Measurements from ENCODE around the gene PAX9. TPM values are rescaled to one million over a fixed set of nuclear protein-coding genes. Genes with fewer than 3 reads are reported as not detected.

The PAX9 gene
- total and polyA plus RNA-seq, 2 experiments from 2014 or later: 0.24 to 0.53 TPM

DNA sequence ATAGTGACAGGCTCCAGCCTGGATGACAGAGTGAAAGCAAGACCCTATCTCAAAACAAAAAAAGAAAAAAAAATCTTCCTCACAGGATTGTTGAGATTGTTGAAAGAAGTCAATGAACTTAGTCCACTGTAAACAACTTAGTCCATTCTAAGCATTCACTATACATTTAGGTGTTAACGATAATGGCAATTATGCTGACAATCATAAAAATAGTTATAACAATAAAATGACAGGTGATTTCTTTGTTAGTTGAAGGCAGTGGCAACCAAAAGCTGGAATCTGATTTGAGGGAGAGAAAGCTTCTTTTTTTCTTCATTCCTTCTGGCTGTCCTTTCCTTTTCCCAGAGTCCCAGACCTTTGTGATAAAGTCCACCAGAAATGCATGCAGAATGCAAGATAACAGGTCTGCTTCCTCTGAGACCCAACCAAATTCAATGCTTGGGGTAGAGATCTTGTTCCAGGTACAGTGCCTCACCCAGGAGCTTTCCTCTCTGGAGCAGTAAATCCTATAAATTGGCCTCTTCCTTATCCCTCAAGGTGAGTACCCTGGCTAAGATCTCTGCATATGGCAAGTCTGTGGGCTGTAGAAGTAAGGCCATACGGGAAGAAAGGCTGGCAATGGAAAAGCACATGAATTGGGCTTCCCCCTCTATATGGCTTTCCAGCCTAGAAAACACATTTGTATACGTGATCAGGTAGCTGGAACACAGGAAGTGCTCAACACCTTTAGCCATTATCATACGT lies 52.5 kb downstream of the PAX9 start:
- no peak for TF ChIP-seq EZH2phosphoT487 (IDR thresholded peaks at IDR 0.05; ENCODE audit: low read depth, severe bottlenecking, unreplicated experiment)
- TF ChIP-seq EZH2 (IDR thresholded peaks at IDR 0.05; ENCODE audit: borderline replicate concordance): no peak
- TF ChIP-seq CTCF (IDR thresholded peaks at IDR 0.05; ENCODE audit: poor library complexity): no peak
- no peaks in the 10 kb centered on the region for H3K4me1 ChIP-seq (ENCODE audit: insufficient read depth)
- no peaks in the 10 kb centered on the region for H3K9me3 ChIP-seq (ENCODE audit: low read depth)
- H3K27ac ChIP-seq: no peak overlapping the region
- no peak overlapping the region for H2AFZ ChIP-seq
- H4K20me1 ChIP-seq (ENCODE audit: insufficient read depth, poor library complexity, severe bottlenecking): no peaks in the 10 kb centered on the region
- no peak overlapping the region for H3K4me2 ChIP-seq
- no peak for DNase-seq (ENCODE audit: low spot score)
- no peaks in the 10 kb centered on the region for H3K36me3 ChIP-seq (replicated peaks; ENCODE audit: insufficient read depth, low read depth)
- WGBS (ENCODE audit: low lambda C conversion rate, missing lambda C conversion rate): 55% methylated on average over 4 of the region's 4 CpGs
- H3K27me3 ChIP-seq: peaks cover 6% of the 10 kb centered on the region
- no peaks in the 10 kb centered on the region for H3K9me2 ChIP-seq (replicated peaks; ENCODE audit: insufficient read depth)
- no peaks in the 10 kb centered on the region for H3K79me2 ChIP-seq
- H3K4me3 ChIP-seq: no peak overlapping the region

DNA sequence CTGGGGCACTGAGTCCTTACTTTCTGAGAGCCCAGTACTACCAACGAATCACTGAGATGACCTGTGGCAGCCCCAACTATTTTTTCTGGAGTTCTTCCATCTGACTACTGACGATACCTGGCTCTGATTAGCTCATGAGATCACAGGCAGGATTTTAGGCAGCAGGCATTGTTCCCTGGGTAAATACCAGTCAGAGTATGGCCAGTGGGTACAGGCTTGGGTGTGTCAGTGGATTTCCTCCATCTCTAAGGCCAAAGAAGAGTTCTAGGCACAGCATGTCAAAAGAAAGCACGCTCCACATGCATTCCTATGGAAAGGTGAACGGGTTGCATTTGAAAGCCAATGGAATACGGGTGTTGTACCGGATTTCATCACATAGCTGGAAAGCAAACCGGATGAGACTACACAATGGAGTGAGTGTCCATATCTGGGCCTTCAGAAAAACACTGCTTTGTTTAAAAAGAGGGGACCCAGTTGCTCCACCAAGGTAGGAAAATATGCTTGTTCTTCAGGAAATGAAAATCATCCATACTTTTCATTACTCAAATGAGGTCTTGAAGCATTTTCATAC lies 55.0 kb downstream of the PAX9 start:
- Histone ChIP-seq H3K36me3 (replicated peaks; ENCODE audit: insufficient read depth, low read depth) (no peaks in the 10 kb centered on the region), H3K27ac (no peak overlapping the region), H3K4me1 (ENCODE audit: insufficient read depth) (no peaks in the 10 kb centered on the region), H3K4me3 (no peak overlapping the region), H2AFZ (no peak overlapping the region), H3K79me2 (no peaks in the 10 kb centered on the region), H4K20me1 (ENCODE audit: insufficient read depth, poor library complexity, severe bottlenecking) (no peaks in the 10 kb centered on the region), H3K27me3 (peaks cover 6% of the 10 kb centered on the region), H3K9me3 (ENCODE audit: low read depth) (no peaks in the 10 kb centered on the region), H3K4me2 (no peak overlapping the region), H3K9me2 (replicated peaks; ENCODE audit: insufficient read depth) (no peaks in the 10 kb centered on the region)
- no peak for TF ChIP-seq CTCF (IDR thresholded peaks at IDR 0.05; ENCODE audit: poor library complexity)
- no peak for TF ChIP-seq EZH2 (IDR thresholded peaks at IDR 0.05; ENCODE audit: borderline replicate concordance)
- TF ChIP-seq EZH2phosphoT487 (IDR thresholded peaks at IDR 0.05; ENCODE audit: low read depth, severe bottlenecking, unreplicated experiment): no peak
- 85% methylated on average over 7 of the region's 7 CpGs for WGBS (ENCODE audit: low lambda C conversion rate, missing lambda C conversion rate)
- DNase-seq (ENCODE audit: low spot score): no peak

GRCh38 chr14:36717363-36717762 lies 55.7 kb downstream of the PAX9 start:
- H3K9me3 ChIP-seq (ENCODE audit: low read depth): no peaks in the 10 kb centered on the region
- H3K4me3 ChIP-seq: no peak overlapping the region
- H3K4me1 ChIP-seq (ENCODE audit: insufficient read depth): no peaks in the 10 kb centered on the region
- TF ChIP-seq EZH2 (IDR thresholded peaks at IDR 0.05; ENCODE audit: borderline replicate concordance): no peak
- no peak for TF ChIP-seq CTCF (IDR thresholded peaks at IDR 0.05; ENCODE audit: poor library complexity)
- no peak for TF ChIP-seq EZH2phosphoT487 (IDR thresholded peaks at IDR 0.05; ENCODE audit: low read depth, severe bottlenecking, unreplicated experiment)
- 22% methylated on average over 5 of the region's 5 CpGs for WGBS (ENCODE audit: low lambda C conversion rate, missing lambda C conversion rate)
- DNase-seq (ENCODE audit: low spot score): no peak
- H3K4me2 ChIP-seq: no peak overlapping the region
- no peak overlapping the region for H3K27ac ChIP-seq
- no peak overlapping the region for H2AFZ ChIP-seq
- peaks cover 6% of the 10 kb centered on the region for H3K27me3 ChIP-seq
- no peaks in the 10 kb centered on the region for H3K36me3 ChIP-seq (replicated peaks; ENCODE audit: insufficient read depth, low read depth)
- H4K20me1 ChIP-seq (ENCODE audit: insufficient read depth, poor library complexity, severe bottlenecking): no peaks in the 10 kb centered on the region
- H3K9me2 ChIP-seq (replicated peaks; ENCODE audit: insufficient read depth): no peaks in the 10 kb centered on the region
- no peaks in the 10 kb centered on the region for H3K79me2 ChIP-seq
